Coronary artery (tissue), 2 donors: Measurements from ENCODE around the gene TMEM89.

ENCODE experiments used
- DNase-seq: peaks from one replicate; pipeline ENCODE4 v3.0.0-alpha.2; 2017; ENCODE audit warnings: low spot score
- H3K27ac ChIP-seq, 2 donors: fragments of 200-600 bp; sonication (generic); one replicate each; pipeline ENCODE4 v1.5.1; 2016 to 2019
- H3K4me3 ChIP-seq: fragments of 200-600 bp; sonication (generic); 2 replicates; pipeline ENCODE4 v1.5.1; 2016; ENCODE audit warnings: mild to moderate bottlenecking, moderate library complexity
- TF ChIP-seq, protein P1 (sequence below): fragments of 200-600 bp; sonication (generic); IDR thresholded peaks from one replicate; pipeline ENCODE4 v1.5.1; 2019; ENCODE audit warnings: antibody characterized with exemption

Gene TMEM89

DNA sequence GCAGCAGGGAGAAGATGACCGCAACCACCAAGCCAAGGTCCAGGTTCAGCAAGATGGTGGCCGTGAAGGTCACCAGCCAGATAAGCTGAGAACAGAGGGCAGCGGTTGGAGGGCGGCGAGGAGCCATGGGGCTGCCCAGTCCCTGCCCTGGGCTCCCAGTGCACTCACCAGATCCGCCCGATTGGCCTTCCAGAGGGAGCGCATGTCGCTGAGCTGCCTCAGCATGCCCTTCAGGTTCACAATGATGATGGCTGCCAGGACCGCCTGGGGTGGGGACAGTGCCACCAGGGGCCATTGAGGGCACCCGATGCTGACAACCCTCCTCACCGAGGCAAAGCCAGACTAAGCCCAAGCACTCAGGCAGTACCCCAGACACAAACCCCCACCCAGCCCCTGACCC lies 8.3 kb upstream of the TMEM89 start:
- no peak overlapping the region for H3K27ac ChIP-seq
- TF ChIP-seq, protein P1, sequence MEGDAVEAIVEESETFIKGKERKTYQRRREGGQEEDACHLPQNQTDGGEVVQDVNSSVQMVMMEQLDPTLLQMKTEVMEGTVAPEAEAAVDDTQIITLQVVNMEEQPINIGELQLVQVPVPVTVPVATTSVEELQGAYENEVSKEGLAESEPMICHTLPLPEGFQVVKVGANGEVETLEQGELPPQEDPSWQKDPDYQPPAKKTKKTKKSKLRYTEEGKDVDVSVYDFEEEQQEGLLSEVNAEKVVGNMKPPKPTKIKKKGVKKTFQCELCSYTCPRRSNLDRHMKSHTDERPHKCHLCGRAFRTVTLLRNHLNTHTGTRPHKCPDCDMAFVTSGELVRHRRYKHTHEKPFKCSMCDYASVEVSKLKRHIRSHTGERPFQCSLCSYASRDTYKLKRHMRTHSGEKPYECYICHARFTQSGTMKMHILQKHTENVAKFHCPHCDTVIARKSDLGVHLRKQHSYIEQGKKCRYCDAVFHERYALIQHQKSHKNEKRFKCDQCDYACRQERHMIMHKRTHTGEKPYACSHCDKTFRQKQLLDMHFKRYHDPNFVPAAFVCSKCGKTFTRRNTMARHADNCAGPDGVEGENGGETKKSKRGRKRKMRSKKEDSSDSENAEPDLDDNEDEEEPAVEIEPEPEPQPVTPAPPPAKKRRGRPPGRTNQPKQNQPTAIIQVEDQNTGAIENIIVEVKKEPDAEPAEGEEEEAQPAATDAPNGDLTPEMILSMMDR, result no peak
- no peak for DNase-seq

DNA sequence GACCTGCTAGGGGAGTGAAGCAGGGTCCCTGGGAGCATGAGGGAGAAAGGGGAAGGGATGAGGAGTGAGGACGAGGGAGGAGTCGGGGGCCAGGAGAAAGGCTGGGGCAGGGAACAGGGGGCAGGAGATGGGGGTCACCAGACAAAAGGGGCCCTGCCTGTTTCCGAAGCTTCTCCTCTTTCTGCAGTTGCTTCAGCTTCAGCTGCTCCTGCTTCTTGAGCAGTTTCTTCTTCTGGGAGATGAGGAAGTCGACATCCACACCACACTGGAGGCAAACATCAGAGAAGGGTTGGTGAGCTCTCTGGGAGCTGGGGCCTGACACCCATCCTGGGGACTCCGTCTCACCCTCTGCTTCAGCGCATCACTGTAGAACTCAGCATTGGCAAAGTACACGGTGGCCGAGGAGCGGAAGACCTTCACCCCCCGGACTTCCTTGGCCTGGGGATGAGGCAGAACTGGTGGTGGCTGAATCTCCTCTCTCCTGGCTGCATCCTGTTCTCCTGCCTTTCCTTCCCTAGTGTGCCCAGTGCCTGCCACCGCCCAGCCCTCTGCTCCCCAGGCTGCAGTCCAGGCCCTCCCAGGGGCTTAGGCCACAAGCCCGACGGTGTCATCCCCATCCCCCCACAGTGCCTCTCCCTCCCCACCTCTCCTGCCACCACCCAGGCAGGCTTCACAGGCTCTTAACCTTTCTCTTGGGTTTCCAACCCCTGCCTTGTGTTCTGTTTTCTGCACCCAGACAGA lies 6.9 kb upstream of the TMEM89 start:
- TF ChIP-seq, protein P1, result no peak
- DNase-seq, result no peak
- Histone ChIP-seq H3K4me3 (no peak overlapping the region), H3K27ac (no peak overlapping the region)

More for the DNA sequence above, 8.3 kb upstream of the TMEM89 start:
- no peak overlapping the region for H3K4me3 ChIP-seq

DNA sequence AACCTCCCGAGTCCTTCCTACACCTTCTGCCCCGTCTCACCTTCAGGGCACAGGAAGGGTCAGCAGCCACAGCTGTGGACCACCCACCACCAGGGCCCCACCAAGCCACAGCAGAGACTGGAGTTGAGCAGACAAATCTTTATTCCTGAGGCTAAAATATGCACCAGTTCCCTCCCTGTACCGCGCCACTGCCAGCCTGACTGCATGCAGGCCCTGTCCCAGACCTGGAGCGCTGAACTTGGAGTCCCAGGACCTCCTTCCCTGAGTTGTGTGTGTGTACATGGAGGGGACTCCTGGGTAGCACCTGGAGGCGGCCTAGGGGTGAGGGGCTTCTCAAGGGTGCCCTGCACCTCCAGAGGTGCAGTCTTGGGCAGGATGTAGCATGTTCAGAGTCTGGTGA lies 4.0 kb upstream of the TMEM89 start:
- TF ChIP-seq, protein P1, result no peak
- Histone ChIP-seq H3K27ac (no peak overlapping the region), H3K4me3 (no peak overlapping the region)
- no peak for DNase-seq

DNA sequence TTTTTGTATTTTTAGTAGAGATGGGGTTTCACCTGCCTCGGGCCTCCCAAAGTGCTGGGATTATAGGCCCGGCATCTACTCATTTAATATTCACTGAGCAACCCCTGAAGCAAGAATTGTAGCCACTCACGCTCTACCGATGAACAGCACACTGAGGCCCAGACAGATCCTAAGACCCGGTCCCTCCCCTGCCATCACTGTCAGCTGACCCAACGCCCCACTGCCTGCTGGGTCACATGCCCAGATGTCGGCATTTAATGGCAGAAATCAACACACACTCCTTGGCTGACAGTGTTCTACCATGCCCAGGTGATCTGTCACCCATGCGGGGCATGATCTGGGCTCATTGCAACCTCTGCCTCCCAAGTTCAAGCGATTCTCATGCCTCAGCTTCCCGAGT lies 3.2 kb upstream of the TMEM89 start:
- no peak for DNase-seq
- Histone ChIP-seq H3K27ac (no peak overlapping the region), H3K4me3 (no peak overlapping the region)
- TF ChIP-seq, protein P1, result no peak

DNA sequence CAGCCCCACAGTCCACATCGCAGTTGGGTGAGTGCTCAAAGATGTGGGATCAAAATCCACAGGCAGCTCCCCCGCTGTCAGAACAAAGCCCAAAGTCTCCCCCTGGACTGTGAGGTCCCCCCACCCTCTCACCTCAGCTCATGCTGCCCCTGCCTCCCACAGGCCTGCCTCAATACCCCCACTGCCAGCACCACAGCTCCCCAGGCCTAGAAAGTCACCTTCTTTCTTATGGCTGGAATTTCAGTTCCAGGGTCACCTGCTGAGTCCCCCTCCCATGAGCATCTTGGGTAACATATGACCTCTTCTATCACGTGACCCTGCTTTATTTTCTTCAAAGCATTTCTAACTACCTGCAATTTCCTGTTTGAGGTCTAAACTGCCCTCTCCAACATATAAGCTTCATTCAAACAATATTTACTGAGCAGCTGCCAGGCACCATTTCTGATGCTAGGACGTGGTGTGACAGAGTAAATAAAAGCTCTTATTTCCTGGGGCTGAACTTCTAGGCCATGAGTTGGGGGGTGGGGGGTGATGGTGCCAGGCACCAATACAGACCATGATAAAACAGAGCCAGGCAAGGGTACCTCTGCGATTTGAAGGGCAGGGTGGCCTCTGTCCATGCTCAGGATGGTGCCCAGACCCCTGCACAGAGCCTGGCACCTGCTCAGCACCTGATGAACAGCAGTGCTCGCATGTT lies 2.4 kb upstream of the TMEM89 start:
- no peak for DNase-seq
- H3K4me3 ChIP-seq, result no peak overlapping the region
- no peak overlapping the region for H3K27ac ChIP-seq
- TF ChIP-seq, protein P1, result no peak

DNA sequence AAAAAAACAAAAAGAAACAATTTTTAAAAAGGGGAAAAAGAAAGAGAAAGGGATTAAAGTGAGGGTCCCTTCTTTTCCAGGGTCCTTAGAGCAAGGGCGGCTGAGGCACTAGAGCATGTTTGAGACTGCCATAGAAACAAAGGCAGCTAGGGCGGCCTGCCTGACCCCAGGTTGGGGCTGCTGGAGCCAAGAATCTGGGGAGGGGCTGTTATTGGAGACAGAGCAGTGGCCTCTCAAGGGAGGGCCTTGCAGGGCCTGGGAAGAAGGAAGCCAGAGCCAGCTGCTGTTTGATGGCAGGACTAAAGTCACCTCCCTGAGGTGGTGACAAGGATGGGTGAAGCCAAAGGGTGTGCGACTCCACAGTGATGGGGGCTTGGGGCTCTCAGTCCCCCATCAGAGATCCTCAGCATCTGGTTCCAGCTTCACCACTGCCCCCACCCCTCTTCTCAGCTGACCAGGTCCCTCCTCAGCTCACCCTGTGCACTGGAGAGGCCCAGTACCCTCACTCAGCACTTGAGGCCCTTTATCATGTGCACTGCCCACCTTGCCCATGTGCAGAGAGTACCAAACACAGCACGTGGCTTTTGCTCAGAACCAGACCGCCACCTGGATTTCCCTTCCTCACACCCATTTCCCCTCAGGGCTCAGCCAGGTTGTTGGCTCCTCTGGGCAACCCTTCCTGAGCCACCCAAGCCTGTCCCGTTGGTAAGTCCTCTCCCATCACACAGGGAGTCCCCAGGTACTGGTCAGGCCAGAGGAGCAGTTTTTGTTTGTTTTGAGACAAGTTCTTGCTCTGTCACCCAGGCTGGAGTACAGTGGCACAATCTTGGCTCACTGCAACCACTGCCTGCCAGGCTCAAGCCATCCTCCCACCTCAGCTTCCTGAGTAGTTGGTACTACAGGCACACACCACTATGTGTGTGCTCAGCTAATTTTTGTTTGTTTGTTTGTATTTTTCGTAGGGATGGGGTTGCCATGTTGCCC lies 1.7 kb downstream of the TMEM89 start:
- DNase-seq, result no peak
- Histone ChIP-seq H3K27ac (peak overlapping the region; percentile 74 to 94), H3K4me3 (no peak overlapping the region)
- TF ChIP-seq, protein P1, result no peak
